ENCODE measurements around the gene ANKRD34A.
A peak's percentile ranks its signal among the peaks of the same experiment; 100 is the strongest.

ANKRD34A gene

GRCh38 chr1:145986551-145986950 is 22.2 kb upstream of the ANKRD34A start:
- Histone ChIP-seq H3K36me3 (replicated peaks) (no peaks in the 10 kb centered on the region), H3K27ac (no peak overlapping the region), H3K4me3 (ENCODE audit: low read depth, low read length) (no peak overlapping the region), H3K27me3 (replicated peaks) (no peaks in the 10 kb centered on the region)
- no peak for DNase-seq
- in situ Hi-C loops (cut with HindIII; ENCODE audit: low pct_ligation_motif_present, low sequenced_read_pairs), result no loop called here
- no peak for TF ChIP-seq CTCF (IDR thresholded peaks at IDR 0.05; ENCODE audit: low read depth, low read length, missing control alignments)

- Histone ChIP-seq H3K4me3 (ENCODE audit: low read depth, low read length) (no peak overlapping the region), H3K36me3 (replicated peaks) (no peaks in the 10 kb centered on the region), H3K27ac (peak overlapping the region; percentile 3), H3K27me3 (replicated peaks) (no peaks in the 10 kb centered on the region)
- no peak for DNase-seq
- no peak for TF ChIP-seq CTCF (IDR thresholded peaks at IDR 0.05; ENCODE audit: low read depth, low read length, missing control alignments)
- in situ Hi-C loops (cut with HindIII; ENCODE audit: low pct_ligation_motif_present, low sequenced_read_pairs), result no loop called here
Measured at GRCh38 chr1:145985502-145986439, 21.4 kb upstream of the ANKRD34A start.

GRCh38 chr1:145985129-145985501 is 20.7 kb upstream of the ANKRD34A start:
- Histone ChIP-seq H3K4me3 (ENCODE audit: low read depth, low read length) (no peak overlapping the region), H3K27ac (peak overlapping the region; percentile 3), H3K27me3 (replicated peaks) (no peaks in the 10 kb centered on the region), H3K36me3 (replicated peaks) (no peaks in the 10 kb centered on the region)
- in situ Hi-C loops (cut with HindIII; ENCODE audit: low pct_ligation_motif_present, low sequenced_read_pairs), result no loop called here
- no peak for TF ChIP-seq CTCF (IDR thresholded peaks at IDR 0.05; ENCODE audit: low read depth, low read length, missing control alignments)
- no peak for DNase-seq

- no peak for DNase-seq
- in situ Hi-C loops (cut with HindIII; ENCODE audit: low pct_ligation_motif_present, low sequenced_read_pairs), result no loop called here
- no peaks in the 10 kb centered on the region for H3K36me3 ChIP-seq (replicated peaks)
- H3K27me3 ChIP-seq (replicated peaks), result no peaks in the 10 kb centered on the region
- no peak for TF ChIP-seq CTCF (IDR thresholded peaks at IDR 0.05; ENCODE audit: low read depth, low read length, missing control alignments)
- no peak overlapping the region for H3K4me3 ChIP-seq (ENCODE audit: low read depth, low read length)
- H3K27ac ChIP-seq, result no peak overlapping the region
Measured at GRCh38 chr1:145983960-145984830, 19.8 kb upstream of the ANKRD34A start.

GRCh38 chr1:145983206-145983675 is 18.9 kb upstream of the ANKRD34A start:
- no peak for TF ChIP-seq CTCF (IDR thresholded peaks at IDR 0.05; ENCODE audit: low read depth, low read length, missing control alignments)
- in situ Hi-C loops (cut with HindIII; ENCODE audit: low pct_ligation_motif_present, low sequenced_read_pairs), result no loop called here
- Histone ChIP-seq H3K27ac (no peak overlapping the region), H3K27me3 (replicated peaks) (no peaks in the 10 kb centered on the region), H3K36me3 (replicated peaks) (no peaks in the 10 kb centered on the region), H3K4me3 (ENCODE audit: low read depth, low read length) (no peak overlapping the region)
- no peak for DNase-seq

All from brain microvascular endothelial cell (primary cell).